Measurements from ENCODE around the gene ADORA2B.
"Not testable (repeated sequence)": the region's sequence is repeated elsewhere in the genome, so short reads cannot be mapped to it uniquely, and the experiment has no call there.

ADORA2B gene

GRCh38 chr17:15930426-15930825 is 14.5 kb upstream of the ADORA2B start:
- POLR2A ChIA-PET = no interaction called here
- no peak for DNase-seq (ENCODE audit: extremely low spot score)
- CTCF ChIA-PET = no interaction called here
- no peak for TF ChIP-seq CTCF (IDR thresholded peaks at IDR 0.05; ENCODE audit: control extremely low read depth, extremely low read depth, low read depth, missing control alignments)

- TF ChIP-seq CTCF (IDR thresholded peaks at IDR 0.05; ENCODE audit: control extremely low read depth, extremely low read depth, low read depth, missing control alignments) = no peak
- DNase-seq (ENCODE audit: extremely low spot score) = no peak
- ChIA-PET CTCF (no interaction called here), POLR2A (no interaction called here)
Observed at GRCh38 chr17:15931394-15931793, 13.5 kb upstream of the ADORA2B start.

- POLR2A ChIA-PET = no interaction called here
- TF ChIP-seq CTCF (IDR thresholded peaks at IDR 0.05; ENCODE audit: control extremely low read depth, extremely low read depth, low read depth, missing control alignments) = no peak
- CTCF ChIA-PET = interaction anchor here (1.1 to 1.5 kb wide), 2 partner anchors 9 to 30 kb away, joined by 4 read pairs; no protein-coding TSS in a partner anchor
Observed at GRCh38 chr17:15934866-15935265, 10.1 kb upstream of the ADORA2B start.

GRCh38 chr17:15935891-15936290 is 9.0 kb upstream of the ADORA2B start:
- ChIA-PET POLR2A (no interaction called here), CTCF (interaction anchor here (1.1 to 1.5 kb wide), 2 partner anchors 8 to 29 kb away, joined by 4 read pairs; no protein-coding TSS in a partner anchor)
- DNase-seq (ENCODE audit: extremely low spot score) = no peak
- TF ChIP-seq CTCF (IDR thresholded peaks at IDR 0.05; ENCODE audit: control extremely low read depth, extremely low read depth, low read depth, missing control alignments) = no peak

More at GRCh38 chr17:15934866-15935265, 10.1 kb upstream of the ADORA2B start:
- DNase-seq (ENCODE audit: extremely low spot score) = no peak

- CTCF ChIA-PET = interaction anchor here (1.5 kb wide), 1 partner anchor 29 kb away, joined by 4 read pairs; no protein-coding TSS in a partner anchor
- DNase-seq (ENCODE audit: extremely low spot score); POLR2A ChIA-PET: not testable (repeated sequence)
Observed at GRCh38 chr17:15936481-15936880, 8.4 kb upstream of the ADORA2B start.

GRCh38 chr17:15941781-15942180 is 3.1 kb upstream of the ADORA2B start:
- DNase-seq (ENCODE audit: extremely low spot score) = no peak
- CTCF ChIA-PET = no interaction called here
- POLR2A ChIA-PET = no interaction called here
- no peak for TF ChIP-seq CTCF (IDR thresholded peaks at IDR 0.05; ENCODE audit: control extremely low read depth, extremely low read depth, low read depth, missing control alignments)

GRCh38 chr17:15942207-15942833 is 2.6 kb upstream of the ADORA2B start:
- no peak for DNase-seq (ENCODE audit: extremely low spot score)
- TF ChIP-seq CTCF (IDR thresholded peaks at IDR 0.05; ENCODE audit: control extremely low read depth, extremely low read depth, low read depth, missing control alignments) = no peak
- CTCF ChIA-PET = no interaction called here
- POLR2A ChIA-PET = no interaction called here
